Spleen (tissue), 11 donors: ENCODE data around the gene CABP4. TPM values are rescaled to one million over a fixed set of nuclear protein-coding genes. Genes with fewer than 3 reads are reported as not detected.

Source experiments
- DNase-seq: peaks from one replicate; pipeline ENCODE4 v3.0.0-alpha.2; 2020
- H3K27ac ChIP-seq, 8 donors: fragments of 200-600 bp; sonication (generic) in 7 of 8; 1 replicate in 4 of 8; 2 replicates in 4 of 8; pipeline versions ENCODE4 v1.5.0 to v1.8.0; 2016 to 2021; ENCODE audit warnings: inconsistent platforms in 4 of 8, mild to moderate bottlenecking in 4 of 8, moderate library complexity in 1 of 8
- H3K27me3 ChIP-seq, 7 donors: fragments of 200-600 bp; sonication (generic) in 6 of 7; replicated peaks in 1 of 7; 1 replicate in 4 of 7; 2 replicates in 3 of 7; pipeline versions ENCODE4 v1.5.0 to v1.8.0; 2016 to 2021; ENCODE audit warnings: inconsistent platforms in 3 of 7, mild to moderate bottlenecking in 1 of 7
- H3K36me3 ChIP-seq, 6 donors: fragments of 200-600 bp; sonication (generic) in 5 of 6; 1 replicate in 4 of 6; 2 replicates in 2 of 6; pipeline versions ENCODE4 v1.5.0 to v1.8.0; 2016 to 2021; ENCODE audit warnings: inconsistent platforms in 2 of 6
- H3K4me1 ChIP-seq, 6 donors: fragments of 200-600 bp; sonication (generic) in 5 of 6; 1 replicate in 3 of 6; 2 replicates in 3 of 6; pipeline versions ENCODE4 v1.5.0 to v1.8.0; 2016 to 2021; ENCODE audit warnings: inconsistent platforms in 3 of 6
- H3K4me3 ChIP-seq, 8 donors: fragments of 200-600 bp; sonication (generic) in 7 of 8; 1 replicate in 4 of 8; 2 replicates in 4 of 8; pipeline versions ENCODE4 v1.5.0 to v1.8.0; 2016 to 2021; ENCODE audit warnings: inconsistent platforms in 4 of 8, mild to moderate bottlenecking in 4 of 8, moderate library complexity in 2 of 8
- H3K9me3 ChIP-seq, 8 donors: fragments of 200-600 bp; sonication (generic) in 7 of 8; 1 replicate in 4 of 8; 2 replicates in 4 of 8; pipeline versions ENCODE4 v1.5.0 to v1.8.0; 2016 to 2021; ENCODE audit warnings: inconsistent platforms in 4 of 8
- CTCF ChIP-seq, 11 experiments: fragments of 200-600 bp in 7 of 11; fragments of 450-650 bp in 4 of 11; sonication (generic) in 4 of 11; IDR thresholded peaks in 8 of 11; conservative IDR thresholded peaks in 3 of 11; 1 replicate in 7 of 11; 2 replicates in 4 of 11; pipeline versions ENCODE4 v1.4.0 to v1.8.0; 2016 to 2021; ENCODE audit warnings: antibody characterized with exemption in 11 of 11, inconsistent platforms in 4 of 11, mild to moderate bottlenecking in 1 of 11
- POLR2A ChIP-seq, 3 donors: fragments of 450-650 bp; IDR thresholded peaks; one replicate each; pipeline ENCODE4 v1.5.1; 2017; ENCODE audit warnings: antibody characterized with exemption in 3 of 3, mild to moderate bottlenecking in 1 of 3
- POLR2AphosphoS5 ChIP-seq, 3 donors: sonication (generic); formaldehyde crosslinking; IDR thresholded peaks; one replicate each; pipeline ENCODE4 v1.5.1; 2017; ENCODE audit warnings: antibody characterized with exemption in 3 of 3
- WGBS, 5 donors: extraction: QIAGEN DNeasy Blood & Tissue Kit in 3 of 5; methylation state at CpG; one replicate each; pipeline versions ENCODE4 v1.1.5 to v1.1.7; 2013 to 2018; 5-methylcytosine and 5-hydroxymethylcytosine counted together
- intact Hi-C: fragments of 100-400 bp; cut with DNase I; formaldehyde crosslinking; loops from one replicate; pipeline ENCODE4 v1.15.0; 2023; ENCODE audit warnings: low total_unique reads
- polyA plus RNA-seq, 3 donors: library from polyadenylated mRNA; stranded (reverse); fragments of 200-250 nt; gene quantifications; one replicate each; pipeline ENCODE4 v1.2.1, GENCODE V29; 2013
- total RNA-seq, 7 donors: library from RNA; depleted of rRNA in 3 of 7; stranded (reverse); fragments of >200 nt in 3 of 7; fragmentation: NEBNext Ultra II Directional in 4 of 7; extraction: Animal tissue kit (Norgen Biotek cat#: 25700) in 4 of 7; gene quantifications; one replicate each; pipeline versions ENCODE4 v1.1.0 to v1.2.1, GENCODE V29; 2016 to 2021
- donor health status: healthy with polysubstance abuse.
- donor health status: DM: no; HTN: no; CAD: no; lungs with moderate emphysema.
- donor health status: DM: no; HTN: no; CAD: no.
- donor health status: Bipolar disorder and iron deficiency.
- donor health status: healthy.
- donor health status: DM: no; HTN: no; CAD: no.
- donor health status: DM: yes; HTN: yes; CAD: no.

CABP4 gene
- total and polyA plus RNA-seq, 10 donors = 2.6 to 27.3 (median 17.1) TPM

DNA sequence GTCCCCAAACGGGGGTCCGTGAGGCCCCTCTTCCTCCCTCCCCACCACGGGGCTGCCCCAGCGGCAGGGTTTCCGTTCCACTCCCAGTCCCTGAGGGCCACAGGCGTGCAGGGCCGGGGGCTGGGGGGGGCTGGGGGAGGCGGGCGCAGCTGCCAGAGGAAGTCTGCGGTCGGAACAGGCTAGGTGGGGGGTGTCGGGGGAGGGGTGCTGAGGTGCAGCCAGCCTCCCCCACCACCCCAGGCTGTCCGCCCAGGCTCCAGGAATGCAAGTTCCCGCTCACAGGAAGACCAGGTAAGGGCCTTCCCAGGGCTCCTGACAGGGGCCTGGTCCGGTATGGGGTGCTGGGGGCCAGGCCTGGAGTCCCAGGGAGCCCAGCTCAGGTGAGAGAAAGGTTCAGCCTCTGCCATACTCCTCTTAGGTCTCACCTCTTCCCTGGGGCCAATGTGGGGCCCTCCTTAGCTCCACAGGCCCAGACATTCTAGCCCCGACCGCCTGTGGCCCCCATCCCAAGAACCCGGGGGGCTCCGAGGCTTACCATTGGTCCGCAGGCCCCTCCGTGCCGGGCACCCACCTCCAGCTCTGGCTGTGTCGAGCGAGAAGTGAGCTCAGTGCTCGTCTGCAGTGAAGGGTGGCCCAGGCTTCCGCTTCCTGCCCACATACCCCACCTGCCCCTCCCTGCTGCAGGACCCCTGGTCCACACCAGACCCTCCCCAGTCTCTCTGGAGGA, 17.9 kb upstream of the CABP4 start, which contains the start of gene PTPRCAP:
Gene PTPRCAP (minus strand): TSS at position 601 of the 727 bp plus-strand sequence. CDS start 63 bp downstream, at position 538.
- Histone ChIP-seq H3K27ac (peak within 1 kb of the TSS; percentile 68 to 97 (median 90)), H3K9me3 (no peaks in the 10 kb centered on the region), H3K36me3 (peaks cover 6 to 99% (median 41%) of the 10 kb centered on the region in 6 donors), H3K4me1 (peaks cover 42 to 100% (median 98%) of the 10 kb centered on the region in 6 donors), H3K4me3 (peak within 1 kb of the TSS; percentile 67 to 95 (median 76)), H3K27me3 (no peaks in the 10 kb centered on the region)
- peak; percentile 96 for DNase-seq
- no peak for TF ChIP-seq CTCF (IDR thresholded peaks at IDR 0.05 in 8 of 11, conservative IDR thresholded peaks at IDR 0.05 in 3 of 11)
- TF ChIP-seq POLR2AphosphoS5 (IDR thresholded peaks at IDR 0.05) = peak; percentile 93 to 97 (median 97)
- peak in 2 of 3 donors; percentile 64 to 72 for TF ChIP-seq POLR2A (IDR thresholded peaks at IDR 0.05)
- 0 to 46% (median 25%) methylated on average over 10 to 26 of the region's 26 CpGs for WGBS, 5 donors
- intact Hi-C loops = no loop called here

DNA sequence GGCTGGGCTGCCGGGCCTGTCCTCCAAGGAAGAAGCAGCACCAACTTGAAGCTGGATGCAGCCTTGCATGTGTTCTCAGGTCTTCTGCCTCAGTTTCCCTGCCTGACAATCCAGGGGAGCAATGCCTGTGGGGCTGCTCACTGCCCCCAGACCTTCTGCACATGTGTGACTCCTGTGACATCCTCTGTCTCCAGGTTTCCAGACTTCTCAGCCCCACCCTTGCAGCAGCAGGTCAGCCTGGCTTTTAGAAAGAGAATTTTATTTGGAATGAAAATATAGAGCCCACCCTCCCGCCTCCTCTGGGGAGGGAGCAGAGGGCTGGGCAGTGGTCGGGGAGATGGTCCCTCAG, 17.4 kb upstream of the CABP4 start:
- Histone ChIP-seq H3K27ac (peak overlapping the region; percentile 68 to 97 (median 90)), H3K4me1 (peaks cover 46 to 100% (median 98%) of the 10 kb centered on the region in 6 donors), H3K36me3 (peaks cover 6 to 96% (median 36%) of the 10 kb centered on the region in 6 donors), H3K27me3 (no peaks in the 10 kb centered on the region), H3K9me3 (no peaks in the 10 kb centered on the region), H3K4me3 (peak overlapping the region; percentile 67 to 95 (median 76))
- DNase-seq = no peak
- WGBS, 5 donors = 30 to 80% (median 44%) methylated on average over 1 to 3 of the region's 3 CpGs
- TF ChIP-seq CTCF (IDR thresholded peaks at IDR 0.05 in 8 of 11, conservative IDR thresholded peaks at IDR 0.05 in 3 of 11) (no peak), POLR2AphosphoS5 (IDR thresholded peaks at IDR 0.05) (no peak), POLR2A (IDR thresholded peaks at IDR 0.05) (no peak)
- intact Hi-C loops = no loop called here

- Histone ChIP-seq H3K4me1 (peaks cover 45 to 99% (median 98%) of the 10 kb centered on the region in 6 donors), H3K27ac (peak overlapping the region; percentile 55 to 97 (median 90)), H3K36me3 (peaks cover 6 to 91% (median 31%) of the 10 kb centered on the region in 6 donors), H3K9me3 (no peaks in the 10 kb centered on the region), H3K4me3 (peak overlapping the region; percentile 67 to 95 (median 76)), H3K27me3 (no peaks in the 10 kb centered on the region)
- intact Hi-C loops = no loop called here
- WGBS, 5 donors = 67 to 73% (median 70%) methylated on average over 6 to 41 of the region's 41 CpGs
- peak; percentile 94 for DNase-seq
- TF ChIP-seq POLR2A (IDR thresholded peaks at IDR 0.05) = no peak
- TF ChIP-seq POLR2AphosphoS5 (IDR thresholded peaks at IDR 0.05) = peak; percentile 73 to 85 (median 82)
- peak in 1 of 11 experiments; percentile 11 for TF ChIP-seq CTCF (IDR thresholded peaks at IDR 0.05 in 8 of 11, conservative IDR thresholded peaks at IDR 0.05 in 3 of 11)
Observed at GRCh38 chr11:67438158-67438902, 16.8 kb upstream of the CABP4 start.
